Osteocyte (in vitro differentiated cells): ENCODE measurements around the gene SOX5. TPM values are rescaled to one million over a fixed set of nuclear protein-coding genes. Genes with fewer than 3 reads are reported as not detected.

Experiments used
- DNase-seq: peaks from one replicate; pipeline ENCODE4 v3.0.0; 2021; ENCODE audit warnings: mixed read lengths; ENCODE audit not compliant: unreplicated experiment; ENCODE audit errors: extremely low spot score
- H3K27ac Mint-ChIP-seq: one replicate; pipeline ENCODE4 v1.8.0; 2021; ENCODE audit warnings: mild to moderate bottlenecking, mixed read lengths; ENCODE audit not compliant: unreplicated experiment
- H3K27me3 Mint-ChIP-seq: one replicate; pipeline ENCODE4 v1.8.0; 2021; ENCODE audit warnings: mixed read lengths; ENCODE audit not compliant: unreplicated experiment
- H3K36me3 Mint-ChIP-seq: one replicate; pipeline ENCODE4 v1.8.0; 2021; ENCODE audit warnings: mixed read lengths; ENCODE audit not compliant: unreplicated experiment
- H3K4me1 Mint-ChIP-seq: one replicate; pipeline ENCODE4 v1.8.0; 2021; ENCODE audit warnings: mixed read lengths; ENCODE audit not compliant: unreplicated experiment
- H3K4me3 Mint-ChIP-seq: one replicate; pipeline ENCODE4 v1.8.0; 2021; ENCODE audit warnings: mild to moderate bottlenecking, moderate library complexity, mixed read lengths; ENCODE audit not compliant: unreplicated experiment
- H3K9me3 Mint-ChIP-seq: one replicate; pipeline ENCODE4 v1.8.0; 2021; ENCODE audit warnings: mixed read lengths; ENCODE audit not compliant: unreplicated experiment
- CTCF ChIP-seq: fragments of 200-600 bp; sonication (generic); IDR thresholded peaks from 2 replicates; pipeline ENCODE4 v1.5.0; 2021; ENCODE audit warnings: antibody characterized with exemption, mild to moderate bottlenecking, moderate library complexity
- total RNA-seq: library from RNA; stranded (reverse); gene quantifications from 2 replicates; pipeline ENCODE4 v1.2.1, GENCODE V29; 2021

The SOX5 gene
- total RNA-seq, 1 donor from 2014 or later: 6.3 TPM

- no peak for TF ChIP-seq CTCF
- H3K27me3 Mint-ChIP-seq: no peaks in the 10 kb centered on the region
- H3K9me3 Mint-ChIP-seq: no peaks in the 10 kb centered on the region
- H3K27ac Mint-ChIP-seq: no peak overlapping the region
- DNase-seq: no peak
- no peak overlapping the region for H3K4me3 Mint-ChIP-seq
- peaks cover 8% of the 10 kb centered on the region for H3K4me1 Mint-ChIP-seq
- H3K36me3 Mint-ChIP-seq: no peaks in the 10 kb centered on the region
Observed at GRCh38 chr12:23542187-23542586, 407.3 kb downstream of the SOX5 start.

- DNase-seq: no peak
Observed at GRCh38 chr12:23540572-23540971, 408.9 kb downstream of the SOX5 start.

GRCh38 chr12:23536293-23536692, 413.2 kb downstream of the SOX5 start:
- no peaks in the 10 kb centered on the region for H3K27me3 Mint-ChIP-seq
- H3K9me3 Mint-ChIP-seq: no peaks in the 10 kb centered on the region
- H3K36me3 Mint-ChIP-seq: no peaks in the 10 kb centered on the region
- no peak for DNase-seq
- no peak overlapping the region for H3K27ac Mint-ChIP-seq
- no peak for TF ChIP-seq CTCF
- H3K4me1 Mint-ChIP-seq: no peaks in the 10 kb centered on the region
- no peak overlapping the region for H3K4me3 Mint-ChIP-seq

More at GRCh38 chr12:23540572-23540971, 408.9 kb downstream of the SOX5 start:
- Mint-ChIP-seq H3K27me3 (no peaks in the 10 kb centered on the region), H3K36me3 (no peaks in the 10 kb centered on the region), H3K4me3 (no peak overlapping the region), H3K9me3 (no peaks in the 10 kb centered on the region), H3K27ac (no peak overlapping the region), H3K4me1 (no peaks in the 10 kb centered on the region)
- TF ChIP-seq CTCF: no peak

GRCh38 chr12:23535441-23535840, 414.0 kb downstream of the SOX5 start:
- Mint-ChIP-seq H3K4me3 (no peak overlapping the region), H3K27me3 (no peaks in the 10 kb centered on the region), H3K4me1 (no peaks in the 10 kb centered on the region), H3K9me3 (no peaks in the 10 kb centered on the region), H3K27ac (no peak overlapping the region), H3K36me3 (no peaks in the 10 kb centered on the region)
- no peak for DNase-seq
- TF ChIP-seq CTCF: no peak

GRCh38 chr12:23534196-23534595, 415.3 kb downstream of the SOX5 start:
- Mint-ChIP-seq H3K27ac (no peak overlapping the region), H3K27me3 (no peaks in the 10 kb centered on the region), H3K4me1 (no peaks in the 10 kb centered on the region), H3K9me3 (no peaks in the 10 kb centered on the region), H3K36me3 (no peaks in the 10 kb centered on the region), H3K4me3 (no peak overlapping the region)
- TF ChIP-seq CTCF: no peak
- no peak for DNase-seq
